GM19324 (cell line): Measurements from ENCODE around the gene FMNL2.
"Not testable (repeated sequence)": the region's sequence is repeated elsewhere in the genome, so short reads cannot be mapped to it uniquely, and the experiment has no call there.

ENCODE experiments used
- ATAC-seq: cut with Tn5 transposase; IDR thresholded peaks from one replicate; pipeline ENCODE4 v1.9.1; 2021; ENCODE audit warnings: mild to moderate bottlenecking, moderate library complexity; ENCODE audit not compliant: unreplicated experiment, low FRiP score

The FMNL2 gene

GRCh38 chr2:152464851-152465470 is 130.0 kb downstream of the FMNL2 start:
- no peak for ATAC-seq

- no peak for ATAC-seq
Measured at GRCh38 chr2:152465541-152465940, 130.6 kb downstream of the FMNL2 start.

- ATAC-seq, result no peak
Measured at GRCh38 chr2:152466041-152466440, 131.1 kb downstream of the FMNL2 start.

DNA sequence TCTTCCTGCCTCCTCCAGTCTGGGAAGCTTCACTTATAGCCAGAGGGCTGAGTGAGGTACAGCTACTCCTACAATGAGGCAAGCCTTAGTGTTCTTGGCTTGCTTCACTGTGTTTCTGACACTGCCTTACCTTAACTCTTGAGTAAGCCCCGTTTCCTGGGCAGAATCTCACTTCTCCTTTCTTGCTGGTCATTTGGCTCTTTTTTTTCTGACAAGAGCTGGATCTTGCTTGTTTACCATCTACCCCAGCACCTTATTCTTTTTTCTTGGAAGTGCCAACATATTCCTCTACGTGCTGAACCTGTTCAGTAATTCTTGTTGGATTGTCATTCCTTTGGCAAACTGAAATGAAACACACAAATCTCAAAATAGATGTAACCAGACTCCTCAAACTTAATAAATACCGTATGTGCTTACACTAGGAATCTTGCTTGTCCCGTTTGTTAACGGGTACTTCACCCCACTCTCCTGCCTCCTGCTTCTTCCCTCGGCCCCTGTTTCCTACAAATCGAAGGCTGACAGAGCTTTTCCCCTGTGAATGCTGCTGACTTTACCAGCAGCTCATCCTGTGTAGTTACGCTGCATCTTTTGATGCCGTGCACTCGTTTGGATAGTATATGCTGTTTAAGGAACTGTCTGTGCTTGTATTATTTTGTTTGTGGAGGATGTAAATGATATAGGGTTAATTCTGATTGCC is 132.2 kb downstream of the FMNL2 start:
- peak; percentile 94 for ATAC-seq

GRCh38 chr2:152467677-152468410 is 132.9 kb downstream of the FMNL2 start:
- no peak for ATAC-seq

GRCh38 chr2:152468899-152469692 is 134.1 kb downstream of the FMNL2 start:
- no peak for ATAC-seq

- ATAC-seq, result no peak
Measured at GRCh38 chr2:152470861-152471854, 136.2 kb downstream of the FMNL2 start.

GRCh38 chr2:152472481-152472887 is 137.5 kb downstream of the FMNL2 start:
- ATAC-seq, result no peak

DNA sequence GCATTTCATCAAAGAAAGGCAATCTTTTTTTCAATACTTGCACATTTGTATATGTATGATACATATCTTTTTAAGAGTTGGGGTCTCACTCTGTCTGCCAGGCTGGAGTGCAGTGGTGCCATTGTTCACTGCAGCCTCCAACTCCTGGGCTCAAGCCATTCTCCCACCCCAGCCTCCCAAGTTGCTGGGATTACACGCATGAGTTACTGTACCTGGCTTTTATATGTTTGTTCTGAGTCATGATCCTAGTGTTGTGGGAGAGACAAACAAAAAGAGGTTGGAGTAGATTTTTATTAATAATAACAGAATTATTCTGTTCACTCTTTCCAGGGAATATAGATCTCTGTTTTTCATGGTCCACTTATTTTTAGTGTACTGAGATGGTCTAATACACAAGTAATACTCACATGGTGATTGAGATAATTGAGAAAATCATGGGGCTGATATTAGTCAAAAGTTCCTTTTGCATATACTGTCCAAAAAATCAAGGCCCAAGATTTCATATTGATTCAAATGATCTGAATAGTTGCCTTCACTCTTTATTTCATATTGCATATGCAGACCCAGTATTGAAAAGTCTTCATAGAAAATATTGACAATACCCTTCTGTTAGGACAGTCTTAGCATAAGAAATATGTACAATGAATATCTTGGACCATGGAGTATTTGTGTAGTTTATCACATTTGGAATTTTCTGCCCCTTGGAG is 138.3 kb downstream of the FMNL2 start:
- no peak for ATAC-seq

- not testable (repeated sequence) for ATAC-seq
Measured at GRCh38 chr2:152474523-152474922, 139.5 kb downstream of the FMNL2 start.

DNA sequence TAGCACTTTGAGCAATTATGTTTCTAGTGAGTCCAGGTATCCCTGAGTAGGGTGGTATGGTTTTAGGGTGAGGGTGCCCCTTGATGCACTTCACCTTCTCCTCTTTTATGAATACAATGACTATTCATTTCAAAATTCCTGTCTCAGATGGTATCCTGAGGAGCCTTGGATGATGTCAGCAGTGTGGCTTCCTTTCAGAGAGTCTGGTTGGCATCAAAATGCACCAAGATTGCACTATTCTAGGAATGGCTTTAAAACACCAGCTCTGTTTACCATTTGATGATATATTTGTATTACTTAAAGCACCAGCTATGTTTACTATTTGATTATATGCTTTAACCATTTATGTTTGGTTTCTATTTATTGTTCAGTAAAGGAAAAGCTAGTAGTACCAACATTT is 141.0 kb downstream of the FMNL2 start:
- no peak for ATAC-seq

GRCh38 chr2:152477347-152478092 is 142.5 kb downstream of the FMNL2 start:
- no peak for ATAC-seq

GRCh38 chr2:152479282-152479681 is 144.3 kb downstream of the FMNL2 start:
- no peak for ATAC-seq

- no peak for ATAC-seq
Measured at GRCh38 chr2:152480821-152481399, 145.9 kb downstream of the FMNL2 start.

DNA sequence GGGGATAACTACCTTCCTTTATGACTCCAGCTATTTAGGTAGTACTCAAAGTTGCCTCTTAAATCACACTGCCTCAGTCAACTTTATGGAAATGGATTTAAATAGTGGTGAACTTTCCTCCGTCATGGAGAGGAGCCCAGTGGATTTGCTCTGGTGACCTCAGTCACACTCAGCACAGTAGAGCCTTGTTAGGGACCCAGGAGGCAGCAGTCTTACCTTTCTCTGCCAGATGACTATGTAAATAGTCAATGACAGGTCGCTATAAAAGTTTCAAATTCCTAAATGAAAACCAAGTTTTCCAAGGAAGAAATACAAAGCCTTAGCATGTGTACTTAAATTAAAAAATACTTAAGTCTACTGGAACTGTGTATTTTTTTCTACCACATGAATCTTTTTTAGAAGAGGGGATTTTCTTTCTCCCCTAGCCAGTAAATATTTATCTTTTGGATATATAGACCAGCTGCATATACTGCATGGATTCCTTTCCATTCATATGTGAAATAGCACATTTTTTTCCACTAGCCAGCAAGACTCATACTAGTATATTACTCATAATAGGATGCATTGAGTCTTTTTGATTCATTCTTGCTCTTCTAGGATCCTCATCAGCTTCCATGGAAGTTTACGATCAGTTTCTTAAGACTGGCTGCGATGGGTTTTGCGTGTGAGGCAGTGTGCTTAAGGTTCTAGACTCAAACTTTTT is 147.1 kb downstream of the FMNL2 start:
- no peak for ATAC-seq

DNA sequence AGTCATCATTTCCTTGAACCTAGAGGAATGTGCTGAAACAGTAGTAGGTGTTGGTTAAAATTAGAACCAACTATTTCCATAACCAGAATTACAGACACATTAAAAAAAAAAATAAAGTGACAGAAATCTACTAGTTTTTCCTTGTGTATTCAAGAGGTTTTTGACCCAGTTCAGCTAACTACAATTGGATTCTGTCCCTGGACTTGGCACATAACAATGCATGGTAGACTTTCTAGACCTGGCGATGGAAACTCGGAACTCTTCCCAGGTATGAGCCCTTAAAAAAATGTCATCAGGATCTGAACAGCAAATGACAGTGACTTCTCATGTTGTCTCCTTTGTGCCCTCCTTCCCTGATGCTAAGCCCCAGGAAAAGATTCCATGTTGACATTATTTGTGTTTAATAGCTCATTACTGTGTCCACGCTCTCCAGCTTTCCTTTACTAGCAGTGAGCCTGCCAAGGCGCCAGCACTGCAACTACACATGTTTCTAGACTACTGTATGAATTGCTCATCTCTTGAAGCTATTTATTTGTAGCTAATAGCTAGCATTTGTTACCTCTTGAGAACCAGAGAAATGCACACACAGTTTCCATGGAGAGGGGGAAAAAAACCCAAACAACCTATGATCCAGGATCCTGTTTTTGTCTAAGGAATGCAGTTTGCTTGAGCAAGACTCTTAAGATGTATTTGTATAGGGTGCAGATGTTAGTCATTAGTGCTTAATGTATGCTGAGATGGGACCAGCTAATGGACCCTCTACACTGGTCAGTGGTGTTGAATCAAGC is 148.5 kb downstream of the FMNL2 start:
- ATAC-seq, result no peak
